DND-41 (cell line): ENCODE data around the gene TUT4.

Source experiments
- ATAC-seq: fragments of 200-7000 bp; cut with Tn5 transposase; 3 replicates; pipeline ENCODE4 v1.9.1; 2021; ENCODE audit warnings: low read depth; ENCODE audit not compliant: insufficient read depth
- DNase-seq: peaks from one replicate; pipeline ENCODE4 v3.0.0-alpha.2; 2020
- H2AFZ ChIP-seq: 2 replicates; pipeline ENCODE4 v1.6.0; 2012; ENCODE audit warnings: low read depth, low read length
- H3K27ac ChIP-seq: 2 replicates; pipeline ENCODE4 v1.5.1; 2012; ENCODE audit warnings: low read length, inconsistent platforms
- H3K27me3 ChIP-seq: fragments of 200-600 bp; sonication (generic); 2 replicates; pipeline ENCODE4 v1.6.0; 2012; ENCODE audit warnings: low read length, mild to moderate bottlenecking, inconsistent platforms; ENCODE audit not compliant: insufficient read depth, poor library complexity
- H3K36me3 ChIP-seq: 2 replicates; pipeline ENCODE4 v1.5.1; 2012; ENCODE audit warnings: low read length, inconsistent platforms; ENCODE audit not compliant: insufficient read depth
- H3K4me1 ChIP-seq: 2 replicates; pipeline ENCODE4 v1.5.1; 2012; ENCODE audit warnings: mild to moderate bottlenecking, low read length; ENCODE audit not compliant: insufficient read depth
- H3K4me2 ChIP-seq: 2 replicates; pipeline ENCODE4 v1.6.0; 2012; ENCODE audit warnings: mild to moderate bottlenecking, moderate library complexity, low read length, inconsistent platforms; ENCODE audit not compliant: insufficient read depth
- H3K4me3 ChIP-seq, 2 experiments: fragments of 200-600 bp in 1 of 2; shearing (Covaris generic) in 1 of 2; 2 replicates each; pipeline ENCODE4 v1.5.1; 2012 to 2016; ENCODE audit warnings: inconsistent platforms in 2 of 2, low read length in 2 of 2, mild to moderate bottlenecking in 2 of 2, low read depth in 1 of 2, moderate library complexity in 1 of 2
- H3K79me2 ChIP-seq: 2 replicates; pipeline ENCODE4 v1.6.0; 2012; ENCODE audit warnings: low read length, inconsistent platforms; ENCODE audit not compliant: insufficient read depth
- H3K9ac ChIP-seq: 2 replicates; pipeline ENCODE4 v1.6.0; 2012; ENCODE audit warnings: low read depth, mild to moderate bottlenecking, inconsistent platforms, low read length, moderate library complexity
- H3K9me3 ChIP-seq: 2 replicates; pipeline ENCODE4 v1.5.1; 2012; ENCODE audit warnings: low read length, moderate library complexity, mild to moderate bottlenecking, inconsistent platforms; ENCODE audit not compliant: insufficient read depth, severe bottlenecking
- H4K20me1 ChIP-seq: 2 replicates; pipeline ENCODE4 v1.6.0; 2012; ENCODE audit warnings: low read length; ENCODE audit not compliant: insufficient read depth
- CTCF ChIP-seq: IDR thresholded peaks from 2 replicates; pipeline ENCODE4 v1.5.1; 2012; ENCODE audit warnings: borderline replicate concordance, low read length, moderate library complexity, mild to moderate bottlenecking; ENCODE audit not compliant: poor library complexity, severe bottlenecking; ENCODE audit errors: extremely low read depth
- EZH2 ChIP-seq: IDR thresholded peaks from 3 replicates; pipeline ENCODE4 v1.6.1; 2012; ENCODE audit warnings: borderline replicate concordance, low read depth, mild to moderate bottlenecking, moderate library complexity, low read length, inconsistent platforms; ENCODE audit not compliant: severe bottlenecking

TUT4 gene

GRCh38 chr1:52416811-52417210, 136.1 kb downstream of the TUT4 start:
- DNase-seq (no peak), ATAC-seq (no peak)
- Histone ChIP-seq H3K36me3 (peaks cover 87% of the 10 kb centered on the region), H3K4me2 (no peak overlapping the region), H4K20me1 (no peaks in the 10 kb centered on the region), H3K4me3 (no peak overlapping the region), H3K4me1 (peaks cover 38% of the 10 kb centered on the region), H2AFZ (no peak overlapping the region), H3K9ac (no peak overlapping the region), H3K27ac (0 out of 2 replicates have a peak overlapping the region, but pooled peaks have one; percentile 10), H3K27me3 (no peaks in the 10 kb centered on the region), H3K79me2 (peaks cover 16% of the 10 kb centered on the region), H3K9me3 (no peaks in the 10 kb centered on the region)
- TF ChIP-seq EZH2 (no peak), CTCF (no peak)

- no peak overlapping the region for H3K4me3 ChIP-seq
- H3K36me3 ChIP-seq: peaks cover 85% of the 10 kb centered on the region
- H3K27me3 ChIP-seq: no peaks in the 10 kb centered on the region
- no peak overlapping the region for H3K4me2 ChIP-seq
- no peak overlapping the region for H3K9ac ChIP-seq
- TF ChIP-seq EZH2 (no peak), CTCF (no peak)
- no peak overlapping the region for H3K27ac ChIP-seq
- H3K79me2 ChIP-seq: no peaks in the 10 kb centered on the region
- H3K4me1 ChIP-seq: peaks cover 32% of the 10 kb centered on the region
- H2AFZ ChIP-seq: no peak overlapping the region
- H4K20me1 ChIP-seq: no peaks in the 10 kb centered on the region
- ATAC-seq (no peak), DNase-seq (no peak)
- no peaks in the 10 kb centered on the region for H3K9me3 ChIP-seq
Measured at GRCh38 chr1:52414942-52415341, 137.9 kb downstream of the TUT4 start.

GRCh38 chr1:52413410-52413989, 139.4 kb downstream of the TUT4 start:
- no peaks in the 10 kb centered on the region for H3K9me3 ChIP-seq
- H3K4me2 ChIP-seq: no peak overlapping the region
- no peak overlapping the region for H3K4me3 ChIP-seq
- H3K4me1 ChIP-seq: peaks cover 18% of the 10 kb centered on the region
- H3K27ac ChIP-seq: no peak overlapping the region
- H3K9ac ChIP-seq: no peak overlapping the region
- TF ChIP-seq CTCF (no peak), EZH2 (no peak)
- H4K20me1 ChIP-seq: no peaks in the 10 kb centered on the region
- DNase-seq (no peak), ATAC-seq (no peak)
- no peak overlapping the region for H2AFZ ChIP-seq
- no peaks in the 10 kb centered on the region for H3K27me3 ChIP-seq
- peaks cover 93% of the 10 kb centered on the region for H3K36me3 ChIP-seq
- peaks cover 7% of the 10 kb centered on the region; the same call in 1 of the 2 replicates for H3K79me2 ChIP-seq
